GM19351 (cell line): ENCODE data around the gene STX7.

Experiments used
- ATAC-seq: cut with Tn5 transposase; IDR thresholded peaks from one replicate; pipeline ENCODE4 v1.9.1; 2021; ENCODE audit warnings: mild to moderate bottlenecking, moderate library complexity; ENCODE audit not compliant: unreplicated experiment

The STX7 gene

GRCh38 chr6:132414761-132415160, 98.2 kb downstream of the STX7 start:
- ATAC-seq: no peak

GRCh38 chr6:132414322-132414721, 98.6 kb downstream of the STX7 start:
- no peak for ATAC-seq

GRCh38 chr6:132413499-132413802, 99.5 kb downstream of the STX7 start:
- ATAC-seq: no peak

GRCh38 chr6:132412656-132413498, 100.0 kb downstream of the STX7 start:
- ATAC-seq: no peak

- no peak for ATAC-seq
Measured at GRCh38 chr6:132411296-132411695, 101.6 kb downstream of the STX7 start.

- no peak for ATAC-seq
Measured at GRCh38 chr6:132410830-132411229, 102.1 kb downstream of the STX7 start.

- ATAC-seq: peak; percentile 67
Measured at GRCh38 chr6:132405143-132405915, 107.6 kb downstream of the STX7 start.

- peak; percentile 2 for ATAC-seq
Measured at GRCh38 chr6:132404736-132405135, 108.2 kb downstream of the STX7 start.

GRCh38 chr6:132404330-132404729, 108.6 kb downstream of the STX7 start:
- no peak for ATAC-seq

- ATAC-seq: no peak
Measured at GRCh38 chr6:132401618-132402285, 111.2 kb downstream of the STX7 start.

- ATAC-seq: peak; percentile 59
Measured at GRCh38 chr6:132400883-132401617, 111.9 kb downstream of the STX7 start, which contains the start of gene MOXD1. Gene MOXD1, minus strand, starts transcription at chr6:132401475. Its CDS starts 49 bp downstream, at chr6:132401426.

GRCh38 chr6:132400555-132400882, 112.4 kb downstream of the STX7 start:
- no peak for ATAC-seq

- ATAC-seq: no peak
Measured at GRCh38 chr6:132399376-132400074, 113.4 kb downstream of the STX7 start.
